ENCODE data around the gene FUT6.
"Not testable (repeated sequence)": the region's sequence is repeated elsewhere in the genome, so short reads cannot be mapped to it uniquely, and the experiment has no call there.

FUT6 gene

GRCh38 chr19:5873617-5874199 is 34.2 kb upstream of the FUT6 start:
- DNase-seq (ENCODE audit: insufficient read length) = peak; percentile 4
- TF ChIP-seq POLR2AphosphoS5 (IDR thresholded peaks at IDR 0.05; ENCODE audit: low read depth, low read length) (no peak), POLR2A (IDR thresholded peaks at IDR 0.05; ENCODE audit: low read depth, low read length) (no peak), TAF1 (IDR thresholded peaks at IDR 0.05; ENCODE audit: borderline replicate concordance, low read depth, low read length) (no peak)
- no peak for FAIRE-seq

GRCh38 chr19:5870986-5871394 is 31.5 kb upstream of the FUT6 start:
- DNase-seq (ENCODE audit: insufficient read length) = no peak
- no peak for TF ChIP-seq TAF1 (IDR thresholded peaks at IDR 0.05; ENCODE audit: borderline replicate concordance, low read depth, low read length)
- TF ChIP-seq POLR2A (IDR thresholded peaks at IDR 0.05; ENCODE audit: low read depth, low read length) = no peak
- TF ChIP-seq POLR2AphosphoS5 (IDR thresholded peaks at IDR 0.05; ENCODE audit: low read depth, low read length) = no peak
- no peak for FAIRE-seq

- DNase-seq (ENCODE audit: insufficient read length) (no peak), FAIRE-seq (no peak)
- no peak for TF ChIP-seq TAF1 (IDR thresholded peaks at IDR 0.05; ENCODE audit: borderline replicate concordance, low read depth, low read length)
- TF ChIP-seq POLR2AphosphoS5 (IDR thresholded peaks at IDR 0.05; ENCODE audit: low read depth, low read length) = no peak
- no peak for TF ChIP-seq POLR2A (IDR thresholded peaks at IDR 0.05; ENCODE audit: low read depth, low read length)
Observed at GRCh38 chr19:5867201-5868136, 28.0 kb upstream of the FUT6 start.

DNA sequence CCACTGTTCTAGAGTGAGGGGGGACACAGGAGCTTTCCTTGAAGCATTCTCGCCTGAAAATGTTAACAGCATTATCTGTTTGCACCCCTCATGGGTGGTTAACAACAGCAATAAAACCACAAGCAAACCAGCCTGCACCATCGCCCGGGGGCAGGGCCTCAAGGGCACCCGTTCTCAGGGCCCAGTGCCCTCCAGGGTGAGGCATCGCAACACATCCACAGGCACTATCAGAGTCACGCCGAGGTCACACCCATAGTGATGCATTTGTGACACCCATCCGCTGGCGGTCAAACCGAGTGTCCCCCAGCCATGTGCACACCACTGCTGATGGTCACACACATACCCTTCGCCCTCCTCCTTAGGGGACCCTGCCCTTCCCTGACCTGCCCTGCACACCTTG is 26.3 kb upstream of the FUT6 start:
- TF ChIP-seq POLR2AphosphoS5 (IDR thresholded peaks at IDR 0.05; ENCODE audit: low read depth, low read length) (no peak), TAF1 (IDR thresholded peaks at IDR 0.05; ENCODE audit: borderline replicate concordance, low read depth, low read length) (no peak), POLR2A (IDR thresholded peaks at IDR 0.05; ENCODE audit: low read depth, low read length) (no peak)
- FAIRE-seq (no peak), DNase-seq (ENCODE audit: insufficient read length) (no peak)

DNA sequence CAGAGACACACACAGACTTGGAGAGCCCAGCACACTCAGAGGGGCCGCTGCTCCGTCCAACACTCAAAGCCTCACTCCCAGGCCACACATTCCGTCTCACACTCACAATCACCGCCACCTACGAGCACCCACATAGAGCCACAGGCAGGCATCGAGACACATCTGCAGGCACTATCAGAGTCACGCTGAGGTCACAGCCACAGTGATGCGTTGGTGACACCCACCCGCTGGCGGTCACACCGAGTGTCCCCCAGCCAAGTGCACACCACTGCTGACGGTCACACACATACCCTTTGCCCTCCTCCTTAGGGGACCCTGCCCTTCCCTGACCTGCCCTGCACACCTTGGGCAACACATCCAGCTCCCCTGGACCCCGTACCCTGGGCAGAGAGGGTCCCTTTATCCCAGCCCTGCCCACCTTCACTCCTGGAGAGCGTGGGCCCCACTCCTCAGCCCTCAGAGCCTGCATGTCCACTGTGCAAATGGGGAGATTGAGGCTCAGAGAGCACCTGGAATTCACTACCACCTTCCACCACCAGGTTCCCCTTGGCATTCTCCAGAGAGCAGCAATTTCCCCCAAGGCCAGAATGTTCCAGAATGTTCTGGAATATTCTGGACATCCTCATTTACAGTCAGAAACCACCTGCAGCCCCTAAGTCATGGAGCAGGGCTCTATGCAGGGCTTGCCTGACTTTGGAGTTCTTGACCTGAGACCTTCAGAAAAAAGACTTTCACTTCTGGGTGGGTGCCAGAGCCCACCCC is 25.4 kb upstream of the FUT6 start:
- no peak for FAIRE-seq
- DNase-seq (ENCODE audit: insufficient read length) = no peak

DNA sequence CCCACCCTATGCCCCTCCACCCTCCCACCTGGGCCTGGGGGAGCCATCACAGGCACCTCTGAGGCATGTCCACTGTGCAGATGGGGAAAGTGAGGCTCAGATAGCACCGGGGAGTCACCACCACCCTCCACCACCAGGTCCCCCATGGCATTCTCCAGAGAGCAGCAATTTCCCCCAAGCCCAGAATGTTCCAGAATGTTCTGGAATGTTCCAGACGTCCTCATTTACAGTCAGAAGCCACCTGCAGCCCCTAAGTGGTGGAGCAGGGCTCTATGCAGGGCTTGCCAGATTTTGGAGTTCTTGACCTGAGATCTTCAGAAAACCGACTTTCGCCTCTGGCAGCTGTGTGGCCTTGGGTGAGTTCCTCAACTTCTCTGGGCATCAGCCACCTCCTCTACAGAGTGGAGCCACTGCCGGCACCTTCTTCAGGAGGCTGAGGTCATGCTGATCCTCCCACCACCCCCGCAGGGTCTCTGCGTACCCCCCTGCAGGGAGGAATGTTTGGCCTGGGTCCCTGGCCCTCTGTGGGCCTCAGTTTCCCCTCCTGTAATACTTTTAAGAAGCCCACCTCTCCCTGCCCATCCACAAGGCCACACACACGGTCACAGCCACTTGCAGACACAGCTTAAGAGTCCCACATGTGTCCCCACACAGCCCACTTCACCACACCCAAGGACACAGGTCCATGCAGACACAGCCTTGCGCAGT is 24.7 kb upstream of the FUT6 start:
- FAIRE-seq = no peak
- TF ChIP-seq TAF1 (IDR thresholded peaks at IDR 0.05; ENCODE audit: borderline replicate concordance, low read depth, low read length) (no peak), POLR2A (IDR thresholded peaks at IDR 0.05; ENCODE audit: low read depth, low read length) (no peak), POLR2AphosphoS5 (IDR thresholded peaks at IDR 0.05; ENCODE audit: low read depth, low read length) (no peak)

More for the DNA sequence above, 25.4 kb upstream of the FUT6 start:
- TF ChIP-seq POLR2AphosphoS5 (IDR thresholded peaks at IDR 0.05; ENCODE audit: low read depth, low read length) = no peak

GRCh38 chr19:5863030-5863665 is 23.6 kb upstream of the FUT6 start:
- TF ChIP-seq POLR2A (IDR thresholded peaks at IDR 0.05; ENCODE audit: low read depth, low read length) (no peak), POLR2AphosphoS5 (IDR thresholded peaks at IDR 0.05; ENCODE audit: low read depth, low read length) (no peak), TAF1 (IDR thresholded peaks at IDR 0.05; ENCODE audit: borderline replicate concordance, low read depth, low read length) (no peak)
- DNase-seq (ENCODE audit: insufficient read length) = peak; percentile 18
- no peak for FAIRE-seq

More for the DNA sequence above, 24.7 kb upstream of the FUT6 start:
- DNase-seq (ENCODE audit: insufficient read length) = no peak

DNA sequence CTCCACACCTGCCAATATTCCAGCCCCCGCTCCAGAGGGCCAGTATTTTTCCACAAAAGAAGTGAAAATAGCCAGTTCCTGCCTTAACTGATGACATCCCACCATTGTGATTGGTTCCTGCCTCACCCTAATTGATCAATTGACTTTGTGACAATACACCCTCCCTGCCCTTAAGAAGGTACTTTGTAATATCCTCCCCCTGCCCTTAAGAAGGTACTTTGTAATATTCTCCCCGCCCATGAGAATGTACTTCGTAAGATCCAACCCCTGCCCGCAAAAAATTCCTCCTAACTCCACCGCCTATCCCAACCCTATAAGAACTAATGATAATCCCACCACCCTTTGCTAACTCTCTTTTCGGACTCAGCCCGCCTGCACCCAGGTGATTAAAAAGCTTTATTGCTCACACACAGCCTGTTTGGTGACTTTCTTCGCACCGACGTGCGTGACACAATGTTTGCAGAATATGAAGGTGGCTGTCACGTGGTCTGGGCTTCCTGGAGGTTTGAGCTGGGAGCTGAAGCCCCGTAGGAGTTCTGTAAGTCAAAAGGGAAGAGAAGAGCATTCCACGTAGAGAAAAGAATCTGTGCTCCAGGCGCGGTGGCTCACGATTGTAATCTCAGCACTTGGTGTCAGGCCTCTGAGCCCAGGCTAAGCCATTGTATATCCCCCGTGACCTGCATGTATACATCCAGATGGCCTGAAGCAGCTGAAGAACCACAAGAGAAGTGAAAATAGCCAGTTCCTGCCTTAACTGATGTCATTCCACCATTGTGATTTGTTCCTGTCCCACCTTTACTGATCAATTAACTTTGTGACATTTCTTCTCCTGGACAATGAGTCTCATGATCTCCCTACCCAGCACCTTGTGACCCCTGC is 17.9 kb upstream of the FUT6 start:
- DNase-seq (ENCODE audit: insufficient read length) (no peak), FAIRE-seq (no peak)
- TF ChIP-seq POLR2A (IDR thresholded peaks at IDR 0.05; ENCODE audit: low read depth, low read length) (no peak), TAF1 (IDR thresholded peaks at IDR 0.05; ENCODE audit: borderline replicate concordance, low read depth, low read length) (no peak), POLR2AphosphoS5 (IDR thresholded peaks at IDR 0.05; ENCODE audit: low read depth, low read length) (no peak)

DNA sequence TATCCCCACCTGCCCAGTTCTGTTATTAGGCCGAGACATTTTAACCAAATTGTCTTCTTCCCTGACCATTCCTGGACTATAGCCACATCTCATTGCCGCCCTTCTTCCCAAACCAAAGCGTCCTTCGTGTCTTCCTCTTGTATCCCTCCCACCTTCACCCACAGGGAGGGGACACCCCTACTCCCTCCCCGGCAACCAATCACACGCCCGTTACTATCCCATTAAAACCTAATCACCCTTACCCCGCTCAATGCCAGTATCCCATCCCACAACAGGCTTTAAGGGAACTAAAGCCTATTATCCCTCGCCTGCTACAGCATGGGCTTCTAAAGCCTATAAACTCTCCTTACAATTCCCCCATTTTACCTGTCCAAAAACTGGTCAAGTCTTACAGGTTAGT is 15.6 kb upstream of the FUT6 start:
- not testable (repeated sequence) for FAIRE-seq; DNase-seq (ENCODE audit: insufficient read length)

- not testable (repeated sequence) for FAIRE-seq; DNase-seq (ENCODE audit: insufficient read length)
Observed at GRCh38 chr19:5854121-5854520, 14.6 kb upstream of the FUT6 start.

Measured in GM12892 (cell line).